DND-41 (cell line): ENCODE measurements around the gene RUNX2.

Experiments used
- ATAC-seq: fragments of 200-7000 bp; cut with Tn5 transposase; 3 replicates; pipeline ENCODE4 v1.9.1; 2021; ENCODE audit warnings: low read depth; ENCODE audit not compliant: insufficient read depth
- DNase-seq: peaks from one replicate; pipeline ENCODE4 v3.0.0-alpha.2; 2020
- H2AFZ ChIP-seq: 2 replicates; pipeline ENCODE4 v1.6.0; 2012; ENCODE audit warnings: low read depth, low read length
- H3K27ac ChIP-seq: 2 replicates; pipeline ENCODE4 v1.5.1; 2012; ENCODE audit warnings: low read length, inconsistent platforms
- H3K27me3 ChIP-seq: fragments of 200-600 bp; sonication (generic); 2 replicates; pipeline ENCODE4 v1.6.0; 2012; ENCODE audit warnings: low read length, mild to moderate bottlenecking, inconsistent platforms; ENCODE audit not compliant: insufficient read depth, poor library complexity
- H3K36me3 ChIP-seq: 2 replicates; pipeline ENCODE4 v1.5.1; 2012; ENCODE audit warnings: low read length, inconsistent platforms; ENCODE audit not compliant: insufficient read depth
- H3K4me1 ChIP-seq: 2 replicates; pipeline ENCODE4 v1.5.1; 2012; ENCODE audit warnings: mild to moderate bottlenecking, low read length; ENCODE audit not compliant: insufficient read depth
- H3K4me2 ChIP-seq: 2 replicates; pipeline ENCODE4 v1.6.0; 2012; ENCODE audit warnings: mild to moderate bottlenecking, moderate library complexity, low read length, inconsistent platforms; ENCODE audit not compliant: insufficient read depth
- H3K4me3 ChIP-seq, 2 experiments: fragments of 200-600 bp in 1 of 2; shearing (Covaris generic) in 1 of 2; 2 replicates each; pipeline ENCODE4 v1.5.1; 2012 to 2016; ENCODE audit warnings: inconsistent platforms in 2 of 2, low read length in 2 of 2, mild to moderate bottlenecking in 2 of 2, low read depth in 1 of 2, moderate library complexity in 1 of 2
- H3K79me2 ChIP-seq: 2 replicates; pipeline ENCODE4 v1.6.0; 2012; ENCODE audit warnings: low read length, inconsistent platforms; ENCODE audit not compliant: insufficient read depth
- H3K9ac ChIP-seq: 2 replicates; pipeline ENCODE4 v1.6.0; 2012; ENCODE audit warnings: low read depth, mild to moderate bottlenecking, inconsistent platforms, low read length, moderate library complexity
- H3K9me3 ChIP-seq: 2 replicates; pipeline ENCODE4 v1.5.1; 2012; ENCODE audit warnings: low read length, moderate library complexity, mild to moderate bottlenecking, inconsistent platforms; ENCODE audit not compliant: insufficient read depth, severe bottlenecking
- H4K20me1 ChIP-seq: 2 replicates; pipeline ENCODE4 v1.6.0; 2012; ENCODE audit warnings: low read length; ENCODE audit not compliant: insufficient read depth
- CTCF ChIP-seq: IDR thresholded peaks from 2 replicates; pipeline ENCODE4 v1.5.1; 2012; ENCODE audit warnings: borderline replicate concordance, low read length, moderate library complexity, mild to moderate bottlenecking; ENCODE audit not compliant: poor library complexity, severe bottlenecking; ENCODE audit errors: extremely low read depth
- EZH2 ChIP-seq: IDR thresholded peaks from 3 replicates; pipeline ENCODE4 v1.6.1; 2012; ENCODE audit warnings: borderline replicate concordance, low read depth, mild to moderate bottlenecking, moderate library complexity, low read length, inconsistent platforms; ENCODE audit not compliant: severe bottlenecking

RUNX2 gene

GRCh38 chr6:45377043-45377553, 49.0 kb downstream of the RUNX2 start:
- Histone ChIP-seq H3K9ac (peak overlapping the region; percentile 98), H3K4me3 (peak overlapping the region; percentile 69 to 88), H3K36me3 (no peaks in the 10 kb centered on the region), H2AFZ (peak overlapping the region; percentile 92), H3K27ac (peak overlapping the region; percentile 97), H3K4me1 (peaks cover 29% of the 10 kb centered on the region), H4K20me1 (no peaks in the 10 kb centered on the region), H3K9me3 (no peaks in the 10 kb centered on the region), H3K79me2 (peaks cover 52% of the 10 kb centered on the region), H3K27me3 (no peaks in the 10 kb centered on the region), H3K4me2 (peak overlapping the region; percentile 84)
- TF ChIP-seq EZH2 = no peak
- no peak for TF ChIP-seq CTCF
- DNase-seq = no peak
- ATAC-seq = peak; percentile 4; the same call in 2 of the 3 replicates

GRCh38 chr6:45377554-45378333, 49.6 kb downstream of the RUNX2 start, which contains the start of gene SUPT3H:
TSS of gene SUPT3H (minus strand) at chr6:45377934.
- Histone ChIP-seq H3K4me3 (peak within 1 kb of the TSS; percentile 69 to 88), H3K36me3 (no peaks in the 10 kb centered on the region), H3K4me1 (peaks cover 29% of the 10 kb centered on the region), H3K4me2 (peak within 1 kb of the TSS; percentile 84), H4K20me1 (no peaks in the 10 kb centered on the region), H3K9me3 (no peaks in the 10 kb centered on the region), H3K79me2 (peaks cover 46% of the 10 kb centered on the region), H3K27me3 (no peaks in the 10 kb centered on the region), H3K27ac (peak within 1 kb of the TSS; percentile 97), H2AFZ (peak within 1 kb of the TSS; percentile 92), H3K9ac (peak within 1 kb of the TSS; percentile 98)
- ATAC-seq (peak; percentile 85), DNase-seq (peak; percentile 94)
- no peak for TF ChIP-seq EZH2
- peak; percentile 20 for TF ChIP-seq CTCF

- Histone ChIP-seq H2AFZ (peak overlapping the region; percentile 92), H3K4me3 (peak overlapping the region; percentile 69 to 88; a peak in 3 of 4 replicates), H3K36me3 (no peaks in the 10 kb centered on the region), H3K9me3 (no peaks in the 10 kb centered on the region), H3K4me2 (peak overlapping the region; percentile 84), H3K27ac (peak overlapping the region; percentile 97), H4K20me1 (no peaks in the 10 kb centered on the region), H3K27me3 (no peaks in the 10 kb centered on the region), H3K4me1 (peaks cover 29% of the 10 kb centered on the region), H3K9ac (peak overlapping the region; percentile 98), H3K79me2 (peaks cover 41% of the 10 kb centered on the region)
- TF ChIP-seq CTCF (no peak), EZH2 (no peak)
- ATAC-seq = no peak
- no peak for DNase-seq
Measured at GRCh38 chr6:45378334-45378926, 50.3 kb downstream of the RUNX2 start.
